Activated CD8-positive, alpha-beta T cell treated with anti-CD3 and anti-CD28 coated beads for 36 hours (primary cell): ENCODE data around the gene STK25. TPM values are rescaled to one million over a fixed set of nuclear protein-coding genes. Genes with fewer than 3 reads are reported as not detected.

Source experiments
- ATAC-seq: fragments of 200-7000 bp; cut with Tn5 transposase; one replicate; pipeline ENCODE4 v1.10.0; 2021; ENCODE audit warnings: mild to moderate bottlenecking, moderate library complexity
- CTCF ChIA-PET: fragments of 350-600 bp; sonication (Branson Sonifier 250); formaldehyde crosslinking; loops from one replicate; lab custom pipeline; 2021; ENCODE audit warnings: antibody characterized with exemption; lab: Charles Lee
- POLR2A ChIA-PET: fragments of 350-600 bp; sonication (Branson Sonifier 250); formaldehyde crosslinking; loops from one replicate; lab custom pipeline; 2021; ENCODE audit warnings: antibody characterized with exemption; lab: Charles Lee
- DNase-seq: peaks from one replicate; pipeline ENCODE4 v3.0.0-alpha.2; 2020
- H3K27ac Mint-ChIP-seq: one replicate; pipeline ENCODE4 v1.8.0; 2021; ENCODE audit warnings: mild to moderate bottlenecking, mixed read lengths
- H3K27me3 Mint-ChIP-seq: one replicate; pipeline ENCODE4 v1.8.0; 2021; ENCODE audit warnings: mixed read lengths
- H3K36me3 Mint-ChIP-seq: one replicate; pipeline ENCODE4 v1.8.0; 2021; ENCODE audit warnings: low read depth, mixed read lengths
- H3K4me1 Mint-ChIP-seq: one replicate; pipeline ENCODE4 v1.8.0; 2021; ENCODE audit warnings: low read depth, mixed read lengths
- H3K4me3 Mint-ChIP-seq: one replicate; pipeline ENCODE4 v1.8.0; 2021; ENCODE audit warnings: mild to moderate bottlenecking, moderate library complexity, mixed read lengths
- H3K9me3 Mint-ChIP-seq: one replicate; pipeline ENCODE4 v1.8.0; 2021; ENCODE audit warnings: mixed read lengths
- CTCF ChIP-seq: fragments of 200-600 bp; IDR thresholded peaks from one replicate; pipeline ENCODE4 v1.8.0; 2022; ENCODE audit warnings: antibody characterized with exemption, mild to moderate bottlenecking
- intact Hi-C: fragments of 100-400 bp; cut with micrococcal nuclease; formaldehyde crosslinking; loops from one replicate; pipeline ENCODE4 v1.10.0; 2022
- total RNA-seq, 2 experiments: library from RNA; stranded (reverse); gene quantifications; one replicate each; pipeline ENCODE4 v1.2.3, GENCODE V29; 2021

STK25 gene
- total RNA-seq, 2 experiments from 2014 or later = 103 to 104 TPM

GRCh38 chr2:241466230-241466629 lies 42.2 kb downstream of the STK25 start:
- no peak for DNase-seq
- ATAC-seq = no peak
- ChIA-PET CTCF (no interaction called here), POLR2A (no interaction called here)
- Mint-ChIP-seq H3K4me3 (no peak overlapping the region), H3K27me3 (no peaks in the 10 kb centered on the region), H3K36me3 (no peaks in the 10 kb centered on the region), H3K9me3 (no peaks in the 10 kb centered on the region), H3K4me1 (no peaks in the 10 kb centered on the region), H3K27ac (no peak overlapping the region)
- intact Hi-C loops = no loop called here
- TF ChIP-seq CTCF = no peak

- POLR2A ChIA-PET = no interaction called here
- Mint-ChIP-seq H3K9me3 (no peaks in the 10 kb centered on the region), H3K27me3 (no peaks in the 10 kb centered on the region), H3K36me3 (no peaks in the 10 kb centered on the region), H3K27ac (no peak overlapping the region), H3K4me1 (no peaks in the 10 kb centered on the region), H3K4me3 (no peak overlapping the region)
- intact Hi-C loops = no loop called here
- CTCF ChIA-PET = no interaction called here
- TF ChIP-seq CTCF = no peak
- DNase-seq = no peak
- no peak for ATAC-seq
These were observed 42.8 kb downstream of the STK25 start for GRCh38 chr2:241465543-241465942.

GRCh38 chr2:241463276-241464135 lies 44.9 kb downstream of the STK25 start:
- Mint-ChIP-seq H3K36me3 (no peaks in the 10 kb centered on the region), H3K4me3 (no peak overlapping the region), H3K4me1 (no peaks in the 10 kb centered on the region), H3K27me3 (no peaks in the 10 kb centered on the region), H3K9me3 (no peaks in the 10 kb centered on the region), H3K27ac (no peak overlapping the region)
- ChIA-PET CTCF (no interaction called here), POLR2A (no interaction called here)
- intact Hi-C loops = no loop called here
- no peak for TF ChIP-seq CTCF
- DNase-seq = no peak
- no peak for ATAC-seq

GRCh38 chr2:241461693-241462677 lies 46.4 kb downstream of the STK25 start:
- Mint-ChIP-seq H3K27ac (no peak overlapping the region), H3K4me3 (no peak overlapping the region), H3K36me3 (no peaks in the 10 kb centered on the region), H3K4me1 (no peaks in the 10 kb centered on the region), H3K27me3 (peaks cover 2% of the 10 kb centered on the region), H3K9me3 (no peaks in the 10 kb centered on the region)
- no peak for DNase-seq
- ATAC-seq = no peak
- CTCF ChIA-PET = no interaction called here
- TF ChIP-seq CTCF = no peak
- POLR2A ChIA-PET = no interaction called here
- intact Hi-C loops = no loop called here
